DND-41 (cell line): ENCODE measurements around the gene NAPSA.

Experiments used
- ATAC-seq: fragments of 200-7000 bp; cut with Tn5 transposase; 3 replicates; pipeline ENCODE4 v1.9.1; 2021; ENCODE audit warnings: low read depth; ENCODE audit not compliant: insufficient read depth
- DNase-seq: peaks from one replicate; pipeline ENCODE4 v3.0.0-alpha.2; 2020
- H2AFZ ChIP-seq: 2 replicates; pipeline ENCODE4 v1.6.0; 2012; ENCODE audit warnings: low read depth, low read length
- H3K27ac ChIP-seq: 2 replicates; pipeline ENCODE4 v1.5.1; 2012; ENCODE audit warnings: low read length, inconsistent platforms
- H3K27me3 ChIP-seq: fragments of 200-600 bp; sonication (generic); 2 replicates; pipeline ENCODE4 v1.6.0; 2012; ENCODE audit warnings: low read length, mild to moderate bottlenecking, inconsistent platforms; ENCODE audit not compliant: insufficient read depth, poor library complexity
- H3K36me3 ChIP-seq: 2 replicates; pipeline ENCODE4 v1.5.1; 2012; ENCODE audit warnings: low read length, inconsistent platforms; ENCODE audit not compliant: insufficient read depth
- H3K4me1 ChIP-seq: 2 replicates; pipeline ENCODE4 v1.5.1; 2012; ENCODE audit warnings: mild to moderate bottlenecking, low read length; ENCODE audit not compliant: insufficient read depth
- H3K4me2 ChIP-seq: 2 replicates; pipeline ENCODE4 v1.6.0; 2012; ENCODE audit warnings: mild to moderate bottlenecking, moderate library complexity, low read length, inconsistent platforms; ENCODE audit not compliant: insufficient read depth
- H3K4me3 ChIP-seq, 2 experiments: fragments of 200-600 bp in 1 of 2; shearing (Covaris generic) in 1 of 2; 2 replicates each; pipeline ENCODE4 v1.5.1; 2012 to 2016; ENCODE audit warnings: inconsistent platforms in 2 of 2, low read length in 2 of 2, mild to moderate bottlenecking in 2 of 2, low read depth in 1 of 2, moderate library complexity in 1 of 2
- H3K79me2 ChIP-seq: 2 replicates; pipeline ENCODE4 v1.6.0; 2012; ENCODE audit warnings: low read length, inconsistent platforms; ENCODE audit not compliant: insufficient read depth
- H3K9ac ChIP-seq: 2 replicates; pipeline ENCODE4 v1.6.0; 2012; ENCODE audit warnings: low read depth, mild to moderate bottlenecking, inconsistent platforms, low read length, moderate library complexity
- H3K9me3 ChIP-seq: 2 replicates; pipeline ENCODE4 v1.5.1; 2012; ENCODE audit warnings: low read length, moderate library complexity, mild to moderate bottlenecking, inconsistent platforms; ENCODE audit not compliant: insufficient read depth, severe bottlenecking
- H4K20me1 ChIP-seq: 2 replicates; pipeline ENCODE4 v1.6.0; 2012; ENCODE audit warnings: low read length; ENCODE audit not compliant: insufficient read depth
- EZH2 ChIP-seq: IDR thresholded peaks from 3 replicates; pipeline ENCODE4 v1.6.1; 2012; ENCODE audit warnings: borderline replicate concordance, low read depth, mild to moderate bottlenecking, moderate library complexity, low read length, inconsistent platforms; ENCODE audit not compliant: severe bottlenecking
- TF ChIP-seq, protein P1 (sequence below): IDR thresholded peaks from 2 replicates; pipeline ENCODE4 v1.5.1; 2012; ENCODE audit warnings: borderline replicate concordance, low read length, moderate library complexity, mild to moderate bottlenecking; ENCODE audit not compliant: poor library complexity, severe bottlenecking; ENCODE audit errors: extremely low read depth

NAPSA gene

DNA sequence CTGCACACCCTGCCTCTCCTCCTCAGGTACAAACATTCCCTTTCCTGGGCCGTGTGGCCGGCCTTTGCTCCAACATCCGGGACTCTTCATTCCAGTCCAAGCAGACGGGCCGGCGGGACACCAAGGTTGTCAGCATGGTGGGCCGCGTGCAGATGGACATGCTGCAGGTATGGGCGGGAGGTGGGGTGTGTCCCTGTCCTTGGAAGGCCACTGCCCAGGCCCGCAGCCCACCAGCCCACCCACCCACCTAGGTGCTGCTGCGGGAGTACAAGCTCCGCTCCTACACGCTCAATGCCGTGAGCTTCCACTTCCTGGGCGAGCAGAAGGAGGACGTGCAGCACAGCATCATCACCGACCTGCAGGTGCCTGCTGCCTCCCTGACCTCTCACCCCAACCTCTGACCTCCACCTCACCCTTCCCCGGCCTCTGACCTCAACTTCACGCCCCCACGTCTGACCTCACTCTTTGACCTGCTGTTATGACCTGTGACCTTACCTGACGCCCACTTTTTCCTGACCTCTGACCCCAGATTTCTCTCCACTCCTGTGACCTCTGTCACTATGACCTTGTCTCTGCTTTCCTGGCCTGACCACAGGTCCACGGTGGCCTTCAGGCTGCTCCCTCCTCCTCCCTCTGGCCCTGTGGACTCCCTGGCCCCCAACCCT lies 40.8 kb upstream of the NAPSA start:
- Histone ChIP-seq H3K27me3 (no peaks in the 10 kb centered on the region), H3K36me3 (peaks cover 88% of the 10 kb centered on the region), H2AFZ (no peak overlapping the region), H3K9ac (no peak overlapping the region), H3K4me2 (no peak overlapping the region), H4K20me1 (peaks cover 42% of the 10 kb centered on the region), H3K4me1 (no peaks in the 10 kb centered on the region), H3K27ac (no peak overlapping the region), H3K9me3 (no peaks in the 10 kb centered on the region), H3K79me2 (no peaks in the 10 kb centered on the region), H3K4me3 (no peak overlapping the region)
- DNase-seq: no peak
- ATAC-seq: no peak
- TF ChIP-seq, protein P1, sequence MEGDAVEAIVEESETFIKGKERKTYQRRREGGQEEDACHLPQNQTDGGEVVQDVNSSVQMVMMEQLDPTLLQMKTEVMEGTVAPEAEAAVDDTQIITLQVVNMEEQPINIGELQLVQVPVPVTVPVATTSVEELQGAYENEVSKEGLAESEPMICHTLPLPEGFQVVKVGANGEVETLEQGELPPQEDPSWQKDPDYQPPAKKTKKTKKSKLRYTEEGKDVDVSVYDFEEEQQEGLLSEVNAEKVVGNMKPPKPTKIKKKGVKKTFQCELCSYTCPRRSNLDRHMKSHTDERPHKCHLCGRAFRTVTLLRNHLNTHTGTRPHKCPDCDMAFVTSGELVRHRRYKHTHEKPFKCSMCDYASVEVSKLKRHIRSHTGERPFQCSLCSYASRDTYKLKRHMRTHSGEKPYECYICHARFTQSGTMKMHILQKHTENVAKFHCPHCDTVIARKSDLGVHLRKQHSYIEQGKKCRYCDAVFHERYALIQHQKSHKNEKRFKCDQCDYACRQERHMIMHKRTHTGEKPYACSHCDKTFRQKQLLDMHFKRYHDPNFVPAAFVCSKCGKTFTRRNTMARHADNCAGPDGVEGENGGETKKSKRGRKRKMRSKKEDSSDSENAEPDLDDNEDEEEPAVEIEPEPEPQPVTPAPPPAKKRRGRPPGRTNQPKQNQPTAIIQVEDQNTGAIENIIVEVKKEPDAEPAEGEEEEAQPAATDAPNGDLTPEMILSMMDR: no peak
- no peak for TF ChIP-seq EZH2

DNA sequence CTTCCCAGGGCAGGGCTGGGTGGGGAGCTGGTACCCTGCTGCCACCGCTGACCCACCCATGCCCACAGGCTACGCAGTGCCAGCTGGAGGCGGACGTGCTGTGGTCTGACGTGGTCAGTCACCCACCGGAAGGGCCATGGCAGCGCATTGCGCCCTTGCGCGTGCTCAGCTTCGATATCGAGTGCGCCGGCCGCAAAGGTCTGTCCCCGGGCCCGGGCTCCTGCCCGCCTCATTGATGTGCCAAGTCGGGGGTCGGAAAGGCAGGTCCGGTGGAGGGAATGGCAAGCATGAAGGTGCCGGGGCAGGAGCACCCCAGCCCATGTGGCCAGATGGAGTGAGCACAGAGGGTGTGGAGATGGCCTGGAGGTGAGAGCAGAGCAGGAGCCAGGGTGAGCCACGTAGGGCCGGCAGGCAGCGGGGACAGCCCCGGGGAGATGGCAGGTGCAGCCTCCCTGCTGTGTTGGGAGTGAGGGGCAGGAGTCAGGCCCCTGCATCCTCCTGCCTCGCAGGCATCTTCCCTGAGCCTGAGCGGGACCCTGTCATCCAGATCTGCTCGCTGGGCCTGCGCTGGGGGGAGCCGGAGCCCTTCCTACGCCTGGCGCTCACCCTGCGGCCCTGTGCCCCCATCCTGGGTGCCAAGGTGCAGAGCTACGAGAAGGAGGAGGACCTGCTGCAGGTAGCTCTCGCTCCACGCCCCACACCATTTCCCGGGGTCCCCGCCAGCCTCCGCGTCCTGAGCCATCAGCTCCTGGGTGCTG lies 37.3 kb upstream of the NAPSA start:
- no peak overlapping the region for H3K4me2 ChIP-seq
- H3K36me3 ChIP-seq: peaks cover 76% of the 10 kb centered on the region

DNA sequence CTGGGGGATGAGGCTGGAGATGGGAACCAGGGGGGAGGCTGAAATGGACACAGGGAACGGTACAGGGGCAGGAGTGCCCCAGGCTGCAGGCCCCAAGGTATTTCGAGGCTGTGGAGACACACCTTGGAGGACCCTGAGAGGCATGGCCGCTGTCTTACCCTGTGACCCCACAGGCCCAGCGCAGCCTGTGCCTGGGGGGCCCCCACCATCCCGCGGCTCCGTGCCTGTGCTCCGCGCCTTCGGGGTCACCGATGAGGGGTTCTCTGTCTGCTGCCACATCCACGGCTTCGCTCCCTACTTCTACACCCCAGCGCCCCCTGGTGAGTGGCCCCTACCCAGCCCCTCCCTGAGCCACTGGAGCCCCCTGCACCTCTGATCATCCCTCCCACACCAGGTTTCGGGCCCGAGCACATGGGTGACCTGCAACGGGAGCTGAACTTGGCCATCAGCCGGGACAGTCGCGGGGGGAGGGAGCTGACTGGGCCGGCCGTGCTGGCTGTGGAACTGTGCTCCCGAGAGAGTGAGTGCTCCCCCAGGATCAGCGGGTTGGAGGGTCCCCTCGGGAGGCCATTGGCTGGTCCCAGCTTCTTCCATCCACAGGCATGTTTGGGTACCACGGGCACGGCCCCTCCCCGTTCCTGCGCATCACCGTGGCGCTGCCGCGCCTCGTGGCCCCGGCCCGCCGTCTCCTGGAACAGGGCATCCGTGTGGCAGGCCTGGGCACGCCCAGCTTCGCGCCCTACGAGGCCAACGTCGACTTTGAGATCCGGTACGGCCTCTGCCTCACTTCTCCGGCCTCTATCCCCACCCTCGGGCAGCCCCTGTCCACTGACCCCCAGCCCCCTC lies 36.4 kb upstream of the NAPSA start:
- Histone ChIP-seq H3K79me2 (peaks cover 29% of the 10 kb centered on the region), H3K36me3 (peaks cover 74% of the 10 kb centered on the region), H3K9me3 (no peaks in the 10 kb centered on the region), H3K4me1 (no peaks in the 10 kb centered on the region), H2AFZ (no peak overlapping the region), H3K27ac (no peak overlapping the region), H3K27me3 (no peaks in the 10 kb centered on the region), H3K4me2 (no peak overlapping the region), H3K9ac (no peak overlapping the region), H4K20me1 (peaks cover 48% of the 10 kb centered on the region), H3K4me3 (no peak overlapping the region)
- TF ChIP-seq, protein P1: no peak
- TF ChIP-seq EZH2: no peak
- no peak for DNase-seq
- ATAC-seq: no peak

More for the DNA sequence above, 37.3 kb upstream of the NAPSA start:
- H3K9me3 ChIP-seq: no peaks in the 10 kb centered on the region
- DNase-seq (no peak), ATAC-seq (no peak)
- H4K20me1 ChIP-seq: peaks cover 50% of the 10 kb centered on the region
- H3K4me3 ChIP-seq: no peak overlapping the region
- H2AFZ ChIP-seq: no peak overlapping the region
- no peaks in the 10 kb centered on the region for H3K4me1 ChIP-seq
- peaks cover 20% of the 10 kb centered on the region for H3K79me2 ChIP-seq
- no peak overlapping the region for H3K27ac ChIP-seq
- H3K27me3 ChIP-seq: no peaks in the 10 kb centered on the region
- no peak overlapping the region for H3K9ac ChIP-seq
- TF ChIP-seq, protein P1: no peak
- no peak for TF ChIP-seq EZH2
